Adrenal gland (tissue), 5 donors: Measurements from ENCODE around the gene EFCAB12.

Experiments used
- CTCF ChIP-seq, 6 experiments: fragments of 450-650 bp in 4 of 6; fragments of 200-600 bp in 2 of 6; sonication (generic) in 1 of 6; IDR thresholded peaks; 1 replicate in 5 of 6; 2 replicates in 1 of 6; pipeline versions ENCODE4 v1.5.1 to v1.8.0; 2016 to 2021; ENCODE audit warnings: antibody characterized with exemption in 6 of 6, mild to moderate bottlenecking in 2 of 6, moderate library complexity in 1 of 6
- POLR2A ChIP-seq, 2 donors: fragments of 450-650 bp; IDR thresholded peaks; one replicate each; pipeline ENCODE4 v1.6.1; 2017; ENCODE audit warnings: antibody characterized with exemption in 2 of 2, mild to moderate bottlenecking in 2 of 2, moderate library complexity in 1 of 2
- donor health status: DM: no; HTN: no; CAD: no.

- TF ChIP-seq CTCF (IDR thresholded peaks at IDR 0.05) = no peak
- no peak for TF ChIP-seq POLR2A (IDR thresholded peaks at IDR 0.05)
Measured at GRCh38 chr3:129352045-129352444, 76.4 kb downstream of the EFCAB12 start.
